Lower leg skin (tissue), 3 donors: ENCODE measurements around the gene BDP1.
"Not testable (repeated sequence)": the region's sequence is repeated elsewhere in the genome, so short reads cannot be mapped to it uniquely, and the experiment has no call there.

ENCODE experiments used
- POLR2A ChIP-seq, 2 donors: fragments of 450-650 bp; IDR thresholded peaks; one replicate each; pipeline ENCODE4 v1.6.1; 2016 to 2017; ENCODE audit warnings: antibody characterized with exemption in 2 of 2, mild to moderate bottlenecking in 1 of 2, moderate library complexity in 1 of 2
- TF ChIP-seq, protein P1 (sequence below), 3 donors: fragments of 450-650 bp; IDR thresholded peaks; one replicate each; pipeline ENCODE4 v1.5.1; 2016; ENCODE audit warnings: antibody characterized with exemption in 3 of 3, mild to moderate bottlenecking in 3 of 3, moderate library complexity in 2 of 3

DNA sequence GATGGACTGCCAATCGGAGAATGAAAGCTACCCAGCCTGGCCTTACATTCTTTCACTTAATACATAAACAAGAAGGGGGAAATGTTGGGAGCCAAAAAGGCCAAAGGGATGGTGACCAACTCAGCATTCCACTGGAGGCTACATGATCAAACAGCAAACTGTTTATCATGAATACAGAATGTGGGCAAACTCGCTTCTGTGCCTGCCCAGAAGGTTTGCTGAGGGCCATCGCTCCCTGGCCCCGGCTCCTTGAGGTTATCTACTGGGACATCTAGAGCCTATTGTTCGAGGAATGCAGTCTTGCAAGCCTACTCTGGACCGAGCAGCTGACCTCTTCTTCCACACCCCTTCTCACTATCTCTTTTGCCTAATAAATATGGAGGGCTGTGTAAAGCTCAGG is 122.4 kb downstream of the BDP1 start:
- not testable (repeated sequence) for TF ChIP-seq POLR2A (IDR thresholded peaks at IDR 0.05)
- TF ChIP-seq, protein P1, sequence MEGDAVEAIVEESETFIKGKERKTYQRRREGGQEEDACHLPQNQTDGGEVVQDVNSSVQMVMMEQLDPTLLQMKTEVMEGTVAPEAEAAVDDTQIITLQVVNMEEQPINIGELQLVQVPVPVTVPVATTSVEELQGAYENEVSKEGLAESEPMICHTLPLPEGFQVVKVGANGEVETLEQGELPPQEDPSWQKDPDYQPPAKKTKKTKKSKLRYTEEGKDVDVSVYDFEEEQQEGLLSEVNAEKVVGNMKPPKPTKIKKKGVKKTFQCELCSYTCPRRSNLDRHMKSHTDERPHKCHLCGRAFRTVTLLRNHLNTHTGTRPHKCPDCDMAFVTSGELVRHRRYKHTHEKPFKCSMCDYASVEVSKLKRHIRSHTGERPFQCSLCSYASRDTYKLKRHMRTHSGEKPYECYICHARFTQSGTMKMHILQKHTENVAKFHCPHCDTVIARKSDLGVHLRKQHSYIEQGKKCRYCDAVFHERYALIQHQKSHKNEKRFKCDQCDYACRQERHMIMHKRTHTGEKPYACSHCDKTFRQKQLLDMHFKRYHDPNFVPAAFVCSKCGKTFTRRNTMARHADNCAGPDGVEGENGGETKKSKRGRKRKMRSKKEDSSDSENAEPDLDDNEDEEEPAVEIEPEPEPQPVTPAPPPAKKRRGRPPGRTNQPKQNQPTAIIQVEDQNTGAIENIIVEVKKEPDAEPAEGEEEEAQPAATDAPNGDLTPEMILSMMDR (IDR thresholded peaks at IDR 0.05) = not testable (repeated sequence)
